Activated T-helper 9 cell treated with anti-CD3 and anti-CD28 coated beads, Interleukin-2, amount 50 U/mL, for 16 hours (primary cell): ENCODE measurements around the gene EGFR.

Source experiments
- DNase-seq: peaks from one replicate; pipeline ENCODE4 v3.0.0-alpha.2; 2020; ENCODE audit warnings: low read depth

EGFR gene

DNA sequence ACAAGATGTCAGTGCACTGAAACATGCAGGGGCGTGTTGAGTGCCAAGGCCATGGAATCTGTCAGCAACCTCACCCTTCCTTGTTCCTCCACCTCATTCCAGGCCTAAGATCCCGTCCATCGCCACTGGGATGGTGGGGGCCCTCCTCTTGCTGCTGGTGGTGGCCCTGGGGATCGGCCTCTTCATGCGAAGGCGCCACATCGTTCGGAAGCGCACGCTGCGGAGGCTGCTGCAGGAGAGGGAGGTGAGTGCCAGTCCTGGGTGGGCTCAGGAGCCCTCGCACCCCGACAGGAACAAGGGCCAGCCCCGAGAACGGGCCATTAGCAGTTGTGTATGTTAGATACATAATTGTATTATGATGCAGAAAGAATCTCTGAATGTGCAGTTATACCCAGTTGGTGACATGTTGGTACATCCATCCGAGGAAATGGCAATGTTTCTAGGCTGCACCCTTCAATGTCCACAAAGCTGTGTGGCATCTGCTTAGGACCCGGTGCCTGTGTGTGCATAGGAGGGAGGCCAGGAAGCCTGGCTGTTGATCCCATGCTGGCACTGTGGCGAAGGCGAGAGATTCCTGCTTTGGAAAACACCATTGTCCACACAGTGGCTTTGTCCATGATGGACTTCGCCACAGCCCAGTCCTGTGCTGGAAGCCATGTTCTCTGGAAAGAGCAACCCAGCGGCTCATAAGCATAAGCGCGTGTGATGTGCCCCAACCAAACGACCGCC is 154.2 kb downstream of the EGFR start:
- DNase-seq: no peak

- DNase-seq: no peak
These were observed 154.9 kb downstream of the EGFR start for GRCh38 chr7:55173671-55174070.

DNA sequence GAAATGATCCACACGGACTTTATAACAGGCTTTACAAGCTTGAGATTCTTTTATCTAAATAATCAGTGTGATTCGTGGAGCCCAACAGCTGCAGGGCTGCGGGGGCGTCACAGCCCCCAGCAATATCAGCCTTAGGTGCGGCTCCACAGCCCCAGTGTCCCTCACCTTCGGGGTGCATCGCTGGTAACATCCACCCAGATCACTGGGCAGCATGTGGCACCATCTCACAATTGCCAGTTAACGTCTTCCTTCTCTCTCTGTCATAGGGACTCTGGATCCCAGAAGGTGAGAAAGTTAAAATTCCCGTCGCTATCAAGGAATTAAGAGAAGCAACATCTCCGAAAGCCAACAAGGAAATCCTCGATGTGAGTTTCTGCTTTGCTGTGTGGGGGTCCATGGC is 155.6 kb downstream of the EGFR start:
- no peak for DNase-seq

- no peak for DNase-seq
These were observed 156.0 kb downstream of the EGFR start for GRCh38 chr7:55174856-55175255.

GRCh38 chr7:55177068-55177530 is 158.3 kb downstream of the EGFR start:
- no peak for DNase-seq

DNA sequence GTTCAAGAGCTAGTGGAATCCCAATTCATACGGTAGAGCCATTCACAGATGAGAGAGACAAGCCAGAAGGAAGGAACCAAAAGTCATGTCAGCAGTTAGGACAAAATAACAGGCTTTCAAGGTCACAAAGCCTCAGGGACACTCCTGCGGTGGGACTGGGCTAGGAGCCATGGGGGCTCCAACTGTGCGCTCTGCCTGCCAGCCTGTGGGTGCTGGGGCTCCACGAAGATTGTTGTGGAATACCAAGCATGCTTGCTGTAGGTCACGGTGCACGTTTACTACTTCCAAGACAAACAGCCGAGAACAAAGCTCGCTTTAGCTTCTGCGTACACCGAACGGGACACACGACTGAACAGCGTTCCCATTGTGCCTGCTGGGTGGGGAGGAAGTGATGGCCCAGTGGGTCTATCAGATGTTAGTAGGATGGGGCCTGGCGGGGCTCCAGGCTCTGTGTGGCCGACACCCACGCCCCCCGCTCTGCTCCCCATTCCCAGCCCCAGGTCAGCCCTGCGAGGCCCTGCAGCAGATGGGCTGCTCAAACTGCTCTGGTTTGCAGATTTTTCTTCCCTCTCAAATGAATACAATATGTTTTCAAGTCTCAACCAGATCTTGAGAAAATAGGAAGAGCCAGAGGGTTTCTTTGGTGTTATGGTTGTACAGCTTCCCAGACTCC is 158.9 kb downstream of the EGFR start:
- DNase-seq: no peak

- no peak for DNase-seq
These were observed 159.6 kb downstream of the EGFR start for GRCh38 chr7:55178292-55178862.

DNA sequence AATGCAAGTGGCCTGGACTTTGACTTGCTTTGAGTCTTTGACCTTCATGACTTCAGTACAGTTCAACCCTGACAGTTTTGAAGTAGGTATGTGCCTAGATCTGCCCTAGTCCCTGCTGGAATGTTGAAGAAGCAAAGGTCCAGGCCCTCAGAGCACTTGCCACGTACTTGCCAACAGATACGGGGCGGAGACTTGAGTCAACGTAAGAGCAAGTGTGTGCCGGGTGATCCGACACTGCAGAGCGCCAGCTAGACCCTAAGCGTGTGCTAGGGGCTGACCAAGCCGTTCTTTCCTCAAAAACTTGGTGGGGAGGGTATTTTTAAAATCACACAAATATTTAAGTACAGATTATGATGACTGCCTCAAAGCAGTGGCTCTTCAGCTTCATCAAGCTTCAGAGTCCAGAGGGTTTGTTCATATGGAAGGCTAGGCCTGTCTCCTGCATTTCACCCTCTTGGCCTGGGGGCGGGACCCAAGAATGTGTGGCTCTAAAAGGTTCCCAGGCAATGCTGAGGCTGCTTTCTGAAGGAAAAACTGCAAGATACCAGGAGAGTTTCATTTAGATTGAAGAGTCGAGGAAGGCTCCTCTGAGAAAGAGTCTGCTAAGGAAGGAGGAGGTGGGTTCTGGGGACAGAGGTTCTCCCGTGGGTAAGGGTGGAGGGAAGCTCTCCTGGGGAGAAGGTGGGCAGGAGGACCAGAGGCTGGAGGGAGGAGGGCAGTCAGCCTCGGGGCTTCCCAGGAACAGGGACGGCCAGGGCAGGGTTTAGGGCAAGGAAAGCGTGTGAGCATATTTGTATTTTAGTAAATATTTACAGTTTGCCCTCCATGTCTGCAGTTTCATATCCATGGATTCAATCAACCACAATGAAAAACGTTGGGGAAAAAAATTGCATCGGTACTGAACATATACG is 160.3 kb downstream of the EGFR start:
- DNase-seq: no peak

GRCh38 chr7:55179931-55180682 is 161.3 kb downstream of the EGFR start:
- DNase-seq: no peak

- no peak for DNase-seq
These were observed 162.2 kb downstream of the EGFR start for GRCh38 chr7:55180963-55181542.

GRCh38 chr7:55181762-55182161 is 162.9 kb downstream of the EGFR start:
- DNase-seq: no peak

DNA sequence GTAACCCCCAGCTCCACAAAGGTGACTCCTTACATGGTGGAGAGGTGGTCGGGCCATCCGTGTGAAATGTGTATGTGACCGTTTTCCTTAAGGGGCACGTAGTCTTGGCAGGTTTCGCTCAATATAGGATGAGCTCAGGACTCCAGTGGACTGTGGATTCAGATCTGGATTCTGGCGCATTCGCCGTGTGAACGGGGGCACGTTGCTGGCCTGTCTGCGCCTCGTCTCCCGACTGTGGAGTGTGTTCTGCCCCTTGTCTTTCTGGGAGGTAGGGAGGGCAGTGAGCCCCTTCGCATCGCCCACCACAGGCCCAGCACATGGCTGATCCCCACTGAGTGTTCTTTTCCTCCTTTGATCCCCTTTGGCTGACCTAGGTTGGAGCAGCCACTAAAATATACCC is 165.1 kb downstream of the EGFR start:
- DNase-seq: no peak

GRCh38 chr7:55185321-55185802 is 166.5 kb downstream of the EGFR start:
- DNase-seq: no peak

- DNase-seq: no peak
These were observed 167.3 kb downstream of the EGFR start for GRCh38 chr7:55185941-55186609.

DNA sequence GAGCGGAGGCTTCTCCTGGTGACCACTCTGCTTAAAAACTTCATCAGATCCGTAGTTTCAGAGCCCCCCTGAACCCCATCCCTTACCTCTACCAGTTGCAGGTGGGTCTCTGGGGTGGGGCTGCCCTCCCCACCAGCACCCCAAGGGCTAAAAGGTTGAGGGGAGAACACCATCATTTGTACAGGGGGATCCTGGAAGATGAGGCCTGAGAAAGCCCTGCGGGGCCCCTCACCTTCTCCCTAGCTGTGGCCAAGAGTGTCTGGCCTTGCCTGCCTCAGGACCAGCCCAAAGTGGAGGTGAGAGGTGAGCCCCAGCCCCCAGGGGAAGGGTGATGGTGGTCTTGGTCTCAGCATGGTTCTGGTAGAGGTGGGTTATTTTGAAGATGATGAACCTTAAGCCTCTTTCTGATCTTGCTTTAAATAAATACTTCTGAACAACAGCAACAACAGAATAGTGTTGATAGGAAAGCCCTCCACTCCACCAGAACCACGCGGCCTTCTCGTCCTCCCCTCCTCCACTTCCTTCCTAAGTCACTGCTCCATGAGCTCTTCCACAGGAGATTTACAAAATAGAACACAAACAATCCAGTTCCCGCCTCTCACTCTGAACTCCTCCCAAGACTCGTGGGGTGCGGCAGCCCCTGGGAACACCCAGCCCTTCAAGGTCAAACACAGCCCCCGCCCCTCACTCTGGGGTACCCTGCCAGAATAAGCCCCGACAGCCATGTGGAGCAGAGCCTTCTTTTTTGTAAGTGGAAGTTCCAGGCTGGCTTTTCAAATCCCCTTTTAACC is 169.1 kb downstream of the EGFR start:
- no peak for DNase-seq

DNA sequence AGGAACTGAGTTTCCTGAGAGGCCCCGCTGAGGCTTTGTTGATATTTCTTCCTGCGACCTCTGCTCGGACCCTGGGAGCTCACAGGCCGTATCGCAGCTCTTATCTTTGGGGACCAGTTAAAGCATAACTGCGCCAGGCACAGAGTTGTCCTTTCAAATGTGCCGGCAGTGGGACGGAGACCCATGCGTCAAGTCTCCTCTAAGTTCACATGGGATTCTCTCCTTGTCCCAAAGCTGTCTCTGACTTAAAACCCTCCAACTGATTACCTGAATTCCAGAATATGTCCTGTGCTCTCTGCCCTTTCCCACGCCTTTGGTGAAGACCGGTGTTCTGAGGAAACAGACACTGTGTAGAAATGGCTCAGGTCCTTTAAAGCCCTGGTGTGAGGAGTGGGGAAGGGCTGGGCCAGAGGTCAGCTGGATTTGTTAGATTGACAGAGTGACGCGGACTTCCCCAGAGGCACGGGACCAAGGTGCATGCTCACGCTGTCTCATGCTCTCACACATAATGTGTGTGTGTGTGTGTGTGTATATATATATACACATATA is 169.8 kb downstream of the EGFR start:
- no peak for DNase-seq

DNA sequence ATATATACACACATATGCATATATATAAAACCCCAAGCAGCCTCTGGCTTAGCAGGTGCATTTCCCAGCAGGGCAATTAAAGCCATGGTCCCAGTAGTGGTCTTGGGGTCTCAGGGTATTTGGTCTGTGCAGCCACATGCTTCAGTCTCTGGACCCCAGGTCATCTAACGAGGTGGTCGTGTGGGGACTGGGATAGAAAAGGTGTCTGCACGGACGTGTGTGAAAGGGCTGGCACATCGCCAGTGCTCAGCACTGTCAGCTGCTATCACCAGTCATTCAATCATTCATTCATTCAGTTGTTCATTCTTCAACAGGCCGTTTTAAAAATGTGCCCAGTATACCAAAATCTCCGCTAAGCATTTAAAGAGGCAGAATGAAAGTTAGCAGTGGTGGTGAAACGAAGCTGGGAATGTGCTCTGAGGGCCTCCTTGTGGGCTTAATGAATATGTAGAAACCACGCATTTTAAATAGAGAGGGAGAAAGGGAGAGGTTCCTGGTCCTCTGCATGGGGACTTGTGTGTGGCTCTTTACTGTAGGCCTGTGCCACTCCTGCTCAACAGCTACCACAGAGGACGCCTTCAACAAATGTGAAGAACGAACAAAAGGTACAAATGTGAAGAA is 170.4 kb downstream of the EGFR start:
- DNase-seq: no peak

DNA sequence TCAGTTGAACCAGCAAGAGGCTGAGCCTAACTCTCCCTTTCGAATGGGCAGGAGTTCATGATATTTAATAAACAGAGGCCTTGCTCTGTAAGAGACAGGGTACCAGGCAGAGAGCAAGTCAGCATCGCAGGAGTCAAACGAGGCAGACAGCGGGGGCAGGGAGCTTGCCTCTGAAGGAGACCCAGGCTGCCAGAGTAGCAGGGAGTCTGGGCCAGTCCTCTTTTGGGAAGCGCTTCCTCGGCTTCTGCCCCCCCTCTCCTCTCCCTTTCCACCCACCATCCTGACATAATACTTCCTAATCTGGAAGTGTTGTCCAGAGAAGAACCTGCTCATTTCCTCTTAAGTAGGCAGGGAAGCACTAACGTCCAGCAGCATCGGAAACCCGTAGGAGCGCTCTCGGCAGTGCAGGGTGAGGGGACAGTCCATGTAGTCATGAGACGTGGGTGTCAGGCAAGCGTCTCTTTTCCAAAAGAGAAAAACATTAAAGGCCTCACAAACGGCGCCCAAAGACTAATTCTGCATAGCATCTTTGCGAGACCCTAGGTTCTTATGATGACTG is 171.1 kb downstream of the EGFR start:
- no peak for DNase-seq
